GM12878 (cell line): ENCODE data around the gene CDKN2B. TPM values are rescaled to one million over a fixed set of nuclear protein-coding genes. Genes with fewer than 3 reads are reported as not detected.

Experiments
- ATAC-seq: fragments of 200-7000 bp; cut with Tn5 transposase; 3 replicates; pipeline ENCODE4 v1.9.1; 2020; ENCODE audit warnings: mild to moderate bottlenecking, moderate library complexity
- BruUV-seq: library from RNA; stranded (reverse); fragments of 400-500 nt; replicated peaks from 2 replicates; lab custom pipeline; 2021; lab: Mats Ljungman, UMichigan
- CTCF ChIA-PET: fragments of 300-600 bp; sonication (Branson Sonifier 250); formaldehyde crosslinking; extraction: SDS; loops from one replicate; lab custom pipeline; 2021; ENCODE audit warnings: inconsistent platforms; lab: Yijun Ruan, JAX
- POLR2A ChIA-PET: fragments of 350-600 bp; formaldehyde crosslinking; extraction: SDS; loops from one replicate; lab custom pipeline; 2021; ENCODE audit warnings: inconsistent platforms; lab: Charles Lee
- RAD21 ChIA-PET: fragments of 300-600 bp; sonication (Branson Sonifier 250); formaldehyde crosslinking; loops from one replicate; lab custom pipeline; 2023; ENCODE audit warnings: antibody characterized with exemption; ENCODE audit not compliant: unreplicated experiment; lab: Charles Lee
- SMC1A ChIA-PET: fragments of 300-600 bp; sonication (Branson Sonifier 250); formaldehyde crosslinking; loops from one replicate; lab custom pipeline; 2023; ENCODE audit not compliant: unreplicated experiment, uncharacterized antibody; lab: Charles Lee
- DNase-seq: peaks from one replicate; pipeline ENCODE4 v3.0.0-alpha.2; 2011; ENCODE audit warnings: low read depth, low spot score
- FAIRE-seq: peaks from 3 replicates; lab custom pipeline; 2011; peaks lifted over from hg19 to GRCh38; lab: Jason Lieb, UNC
- H2AFZ ChIP-seq: 2 replicates; pipeline ENCODE4 v1.6.0; 2011; ENCODE audit warnings: low read depth, low read length, control low read depth; ENCODE audit not compliant: control insufficient read depth
- H3K27ac ChIP-seq: 2 replicates; pipeline ENCODE4 v1.5.1; 2011; ENCODE audit warnings: control low read depth; ENCODE audit not compliant: control insufficient read depth, insufficient read depth
- H3K27me3 ChIP-seq, 2 experiments: replicated peaks in 1 of 2; 2 replicates each; pipeline versions ENCODE4 v1.6.0 to v1.6.1; 2011; ENCODE audit warnings: low read length in 1 of 2; ENCODE audit not compliant: control insufficient read depth in 2 of 2, insufficient read depth in 2 of 2
- H3K36me3 ChIP-seq, 2 experiments: 2 replicates each; pipeline ENCODE4 v1.5.1; 2011; ENCODE audit warnings: low read length in 1 of 2; ENCODE audit not compliant: control insufficient read depth in 2 of 2, insufficient read depth in 2 of 2
- H3K4me1 ChIP-seq: 2 replicates; pipeline ENCODE4 v1.6.1; 2011; ENCODE audit warnings: mild to moderate bottlenecking, low read length, moderate library complexity, mixed read lengths; ENCODE audit not compliant: control insufficient read depth, insufficient read depth
- H3K4me2 ChIP-seq: 2 replicates; pipeline ENCODE4 v1.6.0; 2011; ENCODE audit warnings: control low read depth; ENCODE audit not compliant: control insufficient read depth, insufficient read depth
- H3K4me3 ChIP-seq: fragments of 200-600 bp; sonication (generic); 2 replicates; pipeline ENCODE4 v1.5.1; 2016
- H3K79me2 ChIP-seq: 2 replicates; pipeline ENCODE4 v1.6.0; 2011; ENCODE audit warnings: low read length; ENCODE audit not compliant: control insufficient read depth, insufficient read depth
- H3K9ac ChIP-seq: 2 replicates; pipeline ENCODE4 v1.8.0; 2011; ENCODE audit warnings: low read length, control low read depth, mixed read lengths; ENCODE audit not compliant: control insufficient read depth, insufficient read depth
- H3K9me3 ChIP-seq: replicated peaks from 3 replicates; pipeline ENCODE4 v1.5.1; 2011; ENCODE audit warnings: mild to moderate bottlenecking, low read length; ENCODE audit not compliant: control insufficient read depth, insufficient read depth
- H4K20me1 ChIP-seq: 2 replicates; pipeline ENCODE4 v1.6.0; 2011; ENCODE audit not compliant: control insufficient read depth, insufficient read depth
- HDGF ChIP-seq: fragments of 450-650 bp; IDR thresholded peaks from 2 replicates; pipeline ENCODE4 v1.6.1; 2016; ENCODE audit warnings: antibody characterized with exemption
- NFYA ChIP-seq: IDR thresholded peaks from 2 replicates; pipeline ENCODE4 v1.6.1; 2011; ENCODE audit warnings: low read depth, mild to moderate bottlenecking, low read length, improper control_type of control experiment, borderline replicate concordance
- NR2C1 ChIP-seq: fragments of 450-650 bp; IDR thresholded peaks from 2 replicates; pipeline ENCODE4 v1.6.1; 2017; ENCODE audit warnings: antibody characterized with exemption, mild to moderate bottlenecking, moderate library complexity
- PKNOX1 ChIP-seq: fragments of 450-650 bp; IDR thresholded peaks from 2 replicates; pipeline ENCODE4 v1.6.1; 2016; ENCODE audit warnings: mild to moderate bottlenecking
- POLR2AphosphoS5 ChIP-seq: IDR thresholded peaks from 2 replicates; pipeline ENCODE4 v1.6.1; 2011; ENCODE audit warnings: mild to moderate bottlenecking, low read length, inconsistent platforms
- POU2F2 ChIP-seq: IDR thresholded peaks from 3 replicates; pipeline ENCODE4 v1.6.1; 2011; ENCODE audit warnings: low read depth, mild to moderate bottlenecking, low read length, borderline replicate concordance
- SREBF2 ChIP-seq: IDR thresholded peaks from 2 replicates; pipeline ENCODE4 v1.6.1; 2012; ENCODE audit warnings: mild to moderate bottlenecking, low read length
- SUZ12 ChIP-seq: fragments of 200-600 bp; sonication (generic); IDR thresholded peaks from one replicate; pipeline ENCODE4 v1.6.1; 2018; ENCODE audit warnings: antibody characterized with exemption, mild to moderate bottlenecking; ENCODE audit not compliant: unreplicated experiment
- TBL1XR1 ChIP-seq: IDR thresholded peaks from 2 replicates; pipeline ENCODE4 v1.6.1; 2012; ENCODE audit warnings: low read depth, low read length, improper control_type of control experiment
- WGBS: methylation state at CpG from one replicate; pipeline ENCODE4 v1.1.6; 2016; ENCODE audit warnings: low lambda C conversion rate; ENCODE audit not compliant: insufficient replicate concordance, insufficient coverage; ENCODE audit errors: missing lambda C conversion rate; 5-methylcytosine and 5-hydroxymethylcytosine counted together
- in situ Hi-C: fragments of 300-500 bp; cut with MboI; formaldehyde crosslinking; loops from 9 replicates; pipeline ENCODE4 v1.14.3; 2018; ENCODE audit warnings: mixed read lengths
- intact Hi-C: fragments of 100-400 bp; cut with micrococcal nuclease; formaldehyde crosslinking; loops from one replicate; pipeline ENCODE4 v1.14.2; 2022; ENCODE audit not compliant: unreplicated experiment
- polyA plus RNA-seq, 11 experiments: library from polyadenylated mRNA; depleted of rRNA in 4 of 11; unstranded in 6 of 11; stranded (reverse) in 5 of 11; fragments of >200 nt; fragmentation: Nextera tagmentation in 4 of 11; fragmentation: Illumina TruSeq in 1 of 11; extraction: Ambion mirVana in 4 of 11; extraction: Trizol in 1 of 11; gene quantifications; 1 replicate in 1 of 11; 2 replicates in 10 of 11; pipeline versions ENCODE4 v1.2.1 to v1.2.3, GENCODE V29; 2011 to 2016; ENCODE audit warnings: inconsistent platforms in 2 of 11, missing spikeins in 2 of 11, low read depth in 1 of 11
- total RNA-seq, 4 experiments: library from RNA; depleted of rRNA in 3 of 4; stranded (reverse); fragments of >200 nt in 3 of 4; fragmentation: Illumina TruSeq in 1 of 4; extraction: Trizol in 1 of 4; gene quantifications; 2 replicates each; pipeline versions ENCODE4 v1.2.1 to v1.2.3, GENCODE V29; 2013 to 2021

CDKN2B gene
- total and polyA plus RNA-seq, 10 of the 15 experiments (the other 5 are each of a cell fraction or from before 2014, with no cell fraction given), result 0.03 to 0.47 (median 0.08) TPM; not detected in 1

- no peak overlapping the region for H3K27ac ChIP-seq
- H3K9me3 ChIP-seq, result no peaks in the 10 kb centered on the region
- RAD21 ChIA-PET, result interaction anchor here (1.1 to 3.3 kb wide), 9 partner anchors 15 to 234 kb away, joined by 4 to 49 read pairs (median 7); partner anchors contain the start of genes CDKN2A and CDKN2B-AS1
- FAIRE-seq (no peak), DNase-seq (no peak), ATAC-seq (peak; percentile 57)
- H4K20me1 ChIP-seq, result no peaks in the 10 kb centered on the region
- peak overlapping the region; percentile 66 for H3K4me3 ChIP-seq
- TF ChIP-seq POLR2AphosphoS5 (0 out of 2 replicates have a peak, but pooled peaks have one; percentile 52), HDGF (no peak), NR2C1 (no peak), POU2F2 (no peak), SUZ12 (no peak), SREBF2 (no peak), TBL1XR1 (no peak), PKNOX1 (no peak), NFYA (no peak)
- no peaks in the 10 kb centered on the region for H3K36me3 ChIP-seq
- peak overlapping the region; percentile 48 for H3K9ac ChIP-seq
- peak overlapping the region; percentile 85 for H3K4me2 ChIP-seq
- H3K27me3 ChIP-seq, result peaks cover 0 to 2% of the 10 kb centered on the region in 2 experiments; a peak in 1 of 4 replicates
- in situ Hi-C loops, result loop anchor here (5.0 kb wide), 1 partner anchor 192 kb away; no protein-coding TSS in a partner anchor
- WGBS, result 51% methylated on average over 6 of the region's 6 CpGs
- H3K4me1 ChIP-seq, result peaks cover 5% of the 10 kb centered on the region
- no TSS peak for BruUV-seq
- no peaks in the 10 kb centered on the region for H3K79me2 ChIP-seq
- intact Hi-C loops, result loop anchor here (5.0 kb wide), 1 partner anchor 177 kb away; no protein-coding TSS in a partner anchor
- SMC1A ChIA-PET, result interaction anchor here (0.8 to 5.6 kb wide), 15 partner anchors 13 to 229 kb away, joined by 3 to 121 read pairs (median 6); partner anchors contain the start of gene CDKN2B-AS1
- POLR2A ChIA-PET, result interaction anchor here (1.5 kb wide), 1 partner anchor 197 kb away, joined by 4 read pairs; no protein-coding TSS in a partner anchor
- peak overlapping the region; percentile 90 for H2AFZ ChIP-seq
- CTCF ChIA-PET, result interaction anchor here (0.7 to 6.1 kb wide), 27 partner anchors 7 to 443 kb away, joined by 3 to 179 read pairs (median 8); partner anchors contain the start of genes CDKN2A and CDKN2B-AS1
These were observed 382 bp upstream of the CDKN2B start for GRCh38 chr9:22009506-22009867.
